SK-N-SH treated with all-trans-retinoic acid at 6 μM for 48 hours (cell line): ENCODE results near the gene DNAH11.
A peak's percentile ranks its signal among the peaks of the same experiment; 100 is the strongest.

Experiments used
- ATAC-seq: fragments of 200-7000 bp; cut with Tn5 transposase; 3 replicates; pipeline ENCODE4 v1.9.1; 2020; ENCODE audit warnings: mild to moderate bottlenecking, moderate library complexity
- ARNTL ChIP-seq: fragments of 450-650 bp; formaldehyde crosslinking; IDR thresholded peaks from 2 replicates; pipeline ENCODE4 v1.5.0; 2020; ENCODE audit warnings: low read depth, mild to moderate bottlenecking, moderate library complexity, borderline replicate concordance
- BACH2 ChIP-seq: fragments of 250-450 bp; sonication (Bioruptor Pico); IDR thresholded peaks from 2 replicates; pipeline ENCODE4 v1.9.0; 2021; ENCODE audit warnings: mild to moderate bottlenecking, borderline replicate concordance
- CSDC2 ChIP-seq: fragments of 250-450 bp; sonication (Bioruptor Pico); IDR thresholded peaks from 2 replicates; pipeline ENCODE4 v1.5.0; 2020; ENCODE audit warnings: mild to moderate bottlenecking, moderate library complexity
- CSRNP3 ChIP-seq: fragments of 250-450 bp; sonication (Bioruptor Pico); IDR thresholded peaks from 2 replicates; pipeline ENCODE4 v1.5.1; 2021; ENCODE audit warnings: mild to moderate bottlenecking, moderate library complexity
- ESRRG ChIP-seq: fragments of 250-450 bp; sonication (Bioruptor Pico); IDR thresholded peaks from 2 replicates; pipeline ENCODE4 v1.6.1; 2021; ENCODE audit warnings: mild to moderate bottlenecking
- GLIS3 ChIP-seq: fragments of 250-450 bp; sonication (Bioruptor Pico); IDR thresholded peaks from 2 replicates; pipeline ENCODE4 v1.5.0; 2020; ENCODE audit warnings: mild to moderate bottlenecking, moderate library complexity
- ISL1 ChIP-seq: fragments of 250-450 bp; sonication (Bioruptor Pico); IDR thresholded peaks from 2 replicates; pipeline ENCODE4 v2.1.2; 2022; ENCODE audit warnings: mild to moderate bottlenecking, moderate library complexity
- OSR1 ChIP-seq: fragments of 250-450 bp; sonication (Bioruptor Pico); IDR thresholded peaks from 2 replicates; pipeline ENCODE4 v1.8.0; 2022; ENCODE audit warnings: moderate library complexity, mild to moderate bottlenecking, inconsistent platforms
- PATZ1 ChIP-seq: fragments of 250-450 bp; sonication (Bioruptor Pico); IDR thresholded peaks from 2 replicates; pipeline ENCODE4 v1.8.0; 2020; ENCODE audit warnings: mild to moderate bottlenecking, moderate library complexity, borderline replicate concordance
- POU6F1 ChIP-seq: fragments of 250-450 bp; sonication (Bioruptor Pico); IDR thresholded peaks from 2 replicates; pipeline ENCODE4 v1.8.0; 2021; ENCODE audit warnings: low read depth, mild to moderate bottlenecking, moderate library complexity, borderline replicate concordance
- RARB ChIP-seq: fragments of 250-450 bp; sonication (Bioruptor Pico); IDR thresholded peaks from 2 replicates; pipeline ENCODE4 v1.8.0; 2021; ENCODE audit warnings: mild to moderate bottlenecking, moderate library complexity
- SNAI2 ChIP-seq: fragments of 250-450 bp; sonication (Bioruptor Pico); IDR thresholded peaks from 2 replicates; pipeline ENCODE4 v1.5.0; 2020; ENCODE audit warnings: mild to moderate bottlenecking, moderate library complexity
- TCF4 ChIP-seq: fragments of 250-450 bp; sonication (Bioruptor Pico); IDR thresholded peaks from 2 replicates; pipeline ENCODE4 v1.8.0; 2021; ENCODE audit warnings: mild to moderate bottlenecking, moderate library complexity, borderline replicate concordance
- TOX ChIP-seq: fragments of 250-450 bp; sonication (Bioruptor Pico); IDR thresholded peaks from 2 replicates; pipeline ENCODE4 v1.8.0; 2021; ENCODE audit warnings: mild to moderate bottlenecking, moderate library complexity, borderline replicate concordance
- TSHZ2 ChIP-seq: fragments of 250-450 bp; sonication (Bioruptor Pico); IDR thresholded peaks from 2 replicates; pipeline ENCODE4 v1.5.0; 2020; ENCODE audit warnings: mild to moderate bottlenecking, moderate library complexity
- ZC3H10 ChIP-seq: fragments of 250-450 bp; sonication (Bioruptor Pico); IDR thresholded peaks from 2 replicates; pipeline ENCODE4 v1.5.1; 2021; ENCODE audit warnings: mild to moderate bottlenecking, moderate library complexity
- ZFP3 ChIP-seq: fragments of 250-450 bp; sonication (Bioruptor Pico); IDR thresholded peaks from 2 replicates; pipeline ENCODE4 v1.5.0; 2020; ENCODE audit warnings: mild to moderate bottlenecking, moderate library complexity
- ZFP30 ChIP-seq: fragments of 450-650 bp; formaldehyde crosslinking; IDR thresholded peaks from 2 replicates; pipeline ENCODE4 v1.5.0; 2022; ENCODE audit warnings: mild to moderate bottlenecking, moderate library complexity
- ZNF565 ChIP-seq: fragments of 450-650 bp; formaldehyde crosslinking; conservative IDR thresholded peaks from 2 replicates; pipeline ENCODE4 v1.5.0; 2020; ENCODE audit warnings: low read depth, mild to moderate bottlenecking, moderate library complexity
- ZNF70 ChIP-seq: fragments of 450-650 bp; formaldehyde crosslinking; IDR thresholded peaks from 2 replicates; pipeline ENCODE4 v1.5.0; 2020; ENCODE audit warnings: mild to moderate bottlenecking, moderate library complexity
- ZNF8 ChIP-seq: fragments of 450-650 bp; formaldehyde crosslinking; IDR thresholded peaks from 2 replicates; pipeline ENCODE4 v1.5.0; 2020; ENCODE audit warnings: mild to moderate bottlenecking, moderate library complexity

DNAH11 gene

GRCh38 chr7:21844742-21845141, 301.9 kb downstream of the DNAH11 start:
- TF ChIP-seq ZC3H10 (CRISPR knock-in tag) = no peak
- no peak for TF ChIP-seq ARNTL (CRISPR knock-in tag)
- no peak for TF ChIP-seq SNAI2 (CRISPR knock-in tag)
- no peak for TF ChIP-seq TSHZ2
- TF ChIP-seq RARB (CRISPR knock-in tag) = no peak
- TF ChIP-seq CSRNP3 (CRISPR knock-in tag) = no peak
- no peak for TF ChIP-seq ZNF8
- no peak for TF ChIP-seq PATZ1
- TF ChIP-seq CSDC2 (CRISPR knock-in tag) = no peak
- TF ChIP-seq BACH2 (CRISPR knock-in tag) = no peak
- TF ChIP-seq GLIS3 (CRISPR knock-in tag) = no peak
- no peak for TF ChIP-seq OSR1 (CRISPR knock-in tag)
- TF ChIP-seq ISL1 (CRISPR knock-in tag) = no peak
- no peak for TF ChIP-seq ESRRG (CRISPR knock-in tag)

GRCh38 chr7:21850531-21851285, 307.9 kb downstream of the DNAH11 start:
- TF ChIP-seq ARNTL (CRISPR knock-in tag) (no peak), ZFP3 (no peak), TOX (CRISPR knock-in tag) (no peak), SNAI2 (CRISPR knock-in tag) (no peak), ISL1 (CRISPR knock-in tag) (no peak), CSRNP3 (CRISPR knock-in tag) (no peak), GLIS3 (CRISPR knock-in tag) (no peak), CSDC2 (CRISPR knock-in tag) (no peak), TCF4 (CRISPR knock-in tag) (no peak), POU6F1 (CRISPR knock-in tag) (no peak), ZNF565 (CRISPR knock-in tag) (no peak), ZFP30 (CRISPR knock-in tag) (no peak), ZNF70 (CRISPR knock-in tag) (no peak), PATZ1 (no peak)
- ATAC-seq = peak; percentile 32; the same call in 1 of the 3 replicates

More at GRCh38 chr7:21844742-21845141, 301.9 kb downstream of the DNAH11 start:
- ATAC-seq = no peak
